H9 (cell line): Measurements from ENCODE around the gene PEPD. TPM values are rescaled to one million over a fixed set of nuclear protein-coding genes. Genes with fewer than 3 reads are reported as not detected.

ENCODE experiments used
- DNase-seq: peaks from one replicate; pipeline ENCODE4 v3.0.0-alpha.2; 2017
- H2AFZ ChIP-seq: one replicate; pipeline ENCODE4 v1.6.1; 2013; ENCODE audit warnings: mild to moderate bottlenecking, low read length, control low read depth, moderate library complexity
- H2AK5ac ChIP-seq: 2 replicates; pipeline ENCODE4 v1.6.1; 2013; ENCODE audit warnings: low read length, control low read depth, mixed read lengths; ENCODE audit not compliant: insufficient read length
- H2BK120ac ChIP-seq: one replicate; pipeline ENCODE4 v1.6.1; 2013; ENCODE audit warnings: low read depth, mild to moderate bottlenecking, low read length, control low read depth, inconsistent platforms; ENCODE audit not compliant: poor library complexity, severe bottlenecking
- H2BK12ac ChIP-seq: 2 replicates; pipeline ENCODE4 v1.6.1; 2013; ENCODE audit warnings: low read length, control low read depth, mixed read lengths, low read depth; ENCODE audit not compliant: insufficient read length
- H2BK15ac ChIP-seq: 2 replicates; pipeline ENCODE4 v1.6.1; 2013; ENCODE audit warnings: low read depth, low read length, control low read depth
- H2BK20ac ChIP-seq: one replicate; pipeline ENCODE4 v1.6.1; 2013; ENCODE audit warnings: low read depth, mild to moderate bottlenecking, low read length, control low read depth, inconsistent platforms; ENCODE audit not compliant: poor library complexity, severe bottlenecking
- H2BK5ac ChIP-seq: 2 replicates; pipeline ENCODE4 v1.6.1; 2013; ENCODE audit warnings: low read length, control low read depth, mixed read lengths; ENCODE audit not compliant: insufficient read length
- H3K14ac ChIP-seq: 2 replicates; pipeline ENCODE4 v1.6.1; 2013; ENCODE audit warnings: low read length, control low read depth; ENCODE audit not compliant: insufficient read depth
- H3K18ac ChIP-seq: 2 replicates; pipeline ENCODE4 v1.6.1; 2013; ENCODE audit warnings: low read depth, mild to moderate bottlenecking, mixed read lengths, low read length, control low read depth; ENCODE audit not compliant: insufficient read length
- H3K23ac ChIP-seq: 2 replicates; pipeline ENCODE4 v1.6.1; 2013; ENCODE audit warnings: low read length, control low read depth, mixed read lengths, low read depth; ENCODE audit not compliant: insufficient read length
- H3K23me2 ChIP-seq: 2 replicates; pipeline ENCODE4 v1.6.1; 2013; ENCODE audit warnings: low read depth, mild to moderate bottlenecking, mixed read lengths, low read length, control low read depth; ENCODE audit not compliant: insufficient read length, poor library complexity, severe bottlenecking
- H3K27ac ChIP-seq: 2 replicates; pipeline ENCODE4 v1.5.1; 2013; ENCODE audit warnings: low read length, control low read depth, mixed read lengths, low read depth; ENCODE audit not compliant: insufficient read length
- H3K27me3 ChIP-seq: 2 replicates; pipeline ENCODE4 v1.6.1; 2013; ENCODE audit warnings: low read length, control low read depth, inconsistent platforms; ENCODE audit not compliant: insufficient read depth
- H3K4ac ChIP-seq: 2 replicates; pipeline ENCODE4 v1.6.1; 2013; ENCODE audit warnings: low read depth, mild to moderate bottlenecking, control low read depth, inconsistent platforms, low read length, moderate library complexity
- H3K4me1 ChIP-seq: 2 replicates; pipeline ENCODE4 v1.6.1; 2013; ENCODE audit warnings: low read length, control low read depth, inconsistent platforms; ENCODE audit not compliant: insufficient read depth
- H3K4me2 ChIP-seq: 2 replicates; pipeline ENCODE4 v1.6.1; 2013; ENCODE audit warnings: low read length, control low read depth, mixed read lengths; ENCODE audit not compliant: insufficient read length, insufficient read depth
- H3K56ac ChIP-seq: 2 replicates; pipeline ENCODE4 v1.6.1; 2013; ENCODE audit warnings: low read depth, mild to moderate bottlenecking, mixed read lengths, low read length, control low read depth; ENCODE audit not compliant: insufficient read length
- H3K79me1 ChIP-seq: 2 replicates; pipeline ENCODE4 v1.6.1; 2013; ENCODE audit warnings: low read depth, mild to moderate bottlenecking, moderate library complexity, low read length, control low read depth, inconsistent platforms; ENCODE audit not compliant: insufficient read depth, poor library complexity, severe bottlenecking
- H3K79me2 ChIP-seq: 2 replicates; pipeline ENCODE4 v1.6.1; 2013; ENCODE audit warnings: low read length, control low read depth, inconsistent platforms; ENCODE audit not compliant: insufficient read depth
- H3K9ac ChIP-seq: 2 replicates; pipeline ENCODE4 v1.6.1; 2013; ENCODE audit warnings: low read length, control low read depth, mixed read lengths; ENCODE audit not compliant: insufficient read length; ENCODE audit errors: extremely low read depth
- H3K9me3 ChIP-seq: one replicate; pipeline ENCODE4 v1.6.1; 2013; ENCODE audit warnings: low read depth, low read length, inconsistent platforms; ENCODE audit not compliant: control insufficient read depth
- H3T11ph ChIP-seq: one replicate; pipeline ENCODE4 v1.6.1; 2013; ENCODE audit warnings: mild to moderate bottlenecking, low read length, control low read depth, inconsistent platforms
- H4K20me1 ChIP-seq: one replicate; pipeline ENCODE4 v1.6.1; 2013; ENCODE audit not compliant: control insufficient read depth, insufficient read length, insufficient read depth
- H4K5ac ChIP-seq: 2 replicates; pipeline ENCODE4 v1.6.1; 2013; ENCODE audit warnings: low read depth, mild to moderate bottlenecking, mixed read lengths, low read length, control low read depth; ENCODE audit not compliant: insufficient read length
- H4K8ac ChIP-seq: replicated peaks from 2 replicates; pipeline ENCODE4 v1.6.1; 2013; ENCODE audit warnings: low read length, control low read depth, mixed read lengths, low read depth; ENCODE audit not compliant: insufficient read length
- H4K91ac ChIP-seq: 2 replicates; pipeline ENCODE4 v1.6.1; 2013; ENCODE audit warnings: low read depth, mild to moderate bottlenecking, moderate library complexity, mixed read lengths, low read length, control low read depth; ENCODE audit not compliant: insufficient read length
- H3K27ac Mint-ChIP-seq, 3 experiments: 2 replicates in 2 of 3; 3 replicates in 1 of 3; pipeline ENCODE4 v1.8.0; 2020 to 2021; ENCODE audit warnings: mixed read lengths in 3 of 3, mild to moderate bottlenecking in 1 of 3, moderate library complexity in 1 of 3
- H3K27me3 Mint-ChIP-seq: 2 replicates; pipeline ENCODE4 v1.8.0; 2021; ENCODE audit warnings: low read depth, mild to moderate bottlenecking, moderate library complexity, mixed read lengths
- H3K36me3 Mint-ChIP-seq, 3 experiments: 2 replicates in 2 of 3; 3 replicates in 1 of 3; pipeline ENCODE4 v1.8.0; 2020 to 2021; ENCODE audit warnings: low read depth in 3 of 3, mixed read lengths in 3 of 3; ENCODE audit not compliant: insufficient read depth in 1 of 3
- H3K4me1 Mint-ChIP-seq, 2 experiments: 2 replicates each; pipeline ENCODE4 v1.8.0; 2020; ENCODE audit warnings: mixed read lengths in 2 of 2
- H3K4me3 Mint-ChIP-seq, 2 experiments: 2 replicates in 1 of 2; 3 replicates in 1 of 2; pipeline ENCODE4 v1.8.0; 2020 to 2021; ENCODE audit warnings: mild to moderate bottlenecking in 2 of 2, mixed read lengths in 2 of 2, moderate library complexity in 1 of 2
- H3K9me3 Mint-ChIP-seq, 2 experiments: 2 replicates in 1 of 2; 3 replicates in 1 of 2; pipeline ENCODE4 v1.8.0; 2020; ENCODE audit warnings: mild to moderate bottlenecking in 2 of 2, mixed read lengths in 2 of 2, moderate library complexity in 1 of 2
- WGBS: extraction: QIAGEN DNeasy Blood & Tissue Kit; methylation state at CpG from one replicate; pipeline ENCODE4 v1.1.7; 2013; ENCODE audit warnings: missing lambda C conversion rate, low lambda C conversion rate, mixed read lengths; ENCODE audit not compliant: insufficient read length; ENCODE audit errors: extremely low coverage; 5-methylcytosine and 5-hydroxymethylcytosine counted together
- total RNA-seq: library from RNA; stranded (reverse); gene quantifications from 2 replicates; pipeline ENCODE4 v1.2.1, GENCODE V29; 2021
- TF ChIP-seq, protein P1 (sequence below): fragments of 200-600 bp; sonication (generic); conservative IDR thresholded peaks from 3 replicates; pipeline ENCODE4 v1.8.0; 2021; ENCODE audit warnings: antibody characterized with exemption, mild to moderate bottlenecking

PEPD gene
- total RNA-seq, 1 experiment from 2014 or later = 52.8 TPM

DNA sequence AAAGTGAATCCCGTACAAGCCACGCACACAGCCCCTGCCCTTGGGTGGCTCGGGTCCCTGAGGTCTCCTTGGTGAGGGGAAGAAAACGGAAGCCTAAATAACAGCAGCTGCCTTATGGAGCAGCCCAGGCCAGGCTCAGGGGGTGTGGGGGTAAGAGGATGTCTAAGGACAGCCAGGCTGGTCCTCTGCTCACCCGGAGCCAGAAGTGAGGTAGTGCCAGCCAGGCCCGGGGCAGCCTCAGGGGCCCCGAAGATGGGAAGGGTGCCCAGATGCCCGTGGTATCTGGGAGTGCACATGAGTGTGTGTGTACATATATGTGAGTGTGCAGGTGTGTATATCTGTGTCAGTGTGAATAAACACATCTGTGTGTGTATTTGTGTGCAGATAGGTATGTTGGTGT is 38.4 kb upstream of the PEPD start:
- Histone ChIP-seq H4K8ac (no peak overlapping the region), H3T11ph (no peak overlapping the region), H3K14ac (no peak overlapping the region), H4K5ac (no peak overlapping the region), H2BK15ac (no peak overlapping the region), H2AFZ (no peak overlapping the region), H2BK12ac (no peak overlapping the region), H3K9ac (no peak overlapping the region), H3K23me2 (no peaks in the 10 kb centered on the region), H4K20me1 (no peaks in the 10 kb centered on the region), H3K9me3 (no peaks in the 10 kb centered on the region), H3K4me1 (no peaks in the 10 kb centered on the region), H2BK120ac (no peak overlapping the region), H3K79me2 (no peaks in the 10 kb centered on the region), H4K91ac (no peak overlapping the region), H3K4me2 (no peak overlapping the region), H2BK20ac (no peak overlapping the region), H3K56ac (no peak overlapping the region), H3K27me3 (no peaks in the 10 kb centered on the region), H3K18ac (no peak overlapping the region), H2AK5ac (no peak overlapping the region), H3K4ac (no peak overlapping the region), H3K23ac (no peak overlapping the region), H3K27ac (no peak overlapping the region), H3K79me1 (no peaks in the 10 kb centered on the region), H2BK5ac (no peak overlapping the region)
- H3K27ac Mint-ChIP-seq = no peak overlapping the region
- TF ChIP-seq, protein P1, sequence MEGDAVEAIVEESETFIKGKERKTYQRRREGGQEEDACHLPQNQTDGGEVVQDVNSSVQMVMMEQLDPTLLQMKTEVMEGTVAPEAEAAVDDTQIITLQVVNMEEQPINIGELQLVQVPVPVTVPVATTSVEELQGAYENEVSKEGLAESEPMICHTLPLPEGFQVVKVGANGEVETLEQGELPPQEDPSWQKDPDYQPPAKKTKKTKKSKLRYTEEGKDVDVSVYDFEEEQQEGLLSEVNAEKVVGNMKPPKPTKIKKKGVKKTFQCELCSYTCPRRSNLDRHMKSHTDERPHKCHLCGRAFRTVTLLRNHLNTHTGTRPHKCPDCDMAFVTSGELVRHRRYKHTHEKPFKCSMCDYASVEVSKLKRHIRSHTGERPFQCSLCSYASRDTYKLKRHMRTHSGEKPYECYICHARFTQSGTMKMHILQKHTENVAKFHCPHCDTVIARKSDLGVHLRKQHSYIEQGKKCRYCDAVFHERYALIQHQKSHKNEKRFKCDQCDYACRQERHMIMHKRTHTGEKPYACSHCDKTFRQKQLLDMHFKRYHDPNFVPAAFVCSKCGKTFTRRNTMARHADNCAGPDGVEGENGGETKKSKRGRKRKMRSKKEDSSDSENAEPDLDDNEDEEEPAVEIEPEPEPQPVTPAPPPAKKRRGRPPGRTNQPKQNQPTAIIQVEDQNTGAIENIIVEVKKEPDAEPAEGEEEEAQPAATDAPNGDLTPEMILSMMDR = no peak
- no peak for DNase-seq
- no peaks in the 10 kb centered on the region for H3K9me3 Mint-ChIP-seq
- H3K36me3 Mint-ChIP-seq = no peaks in the 10 kb centered on the region
- H3K4me1 Mint-ChIP-seq = peaks cover 6 to 8% of the 10 kb centered on the region in 2 experiments; a peak in 3 of 4 replicates
- no peak overlapping the region for H3K4me3 Mint-ChIP-seq
- H3K27me3 Mint-ChIP-seq = peaks cover 7% of the 10 kb centered on the region
- no CpG with 5 or more reads among the region's 8 CpGs for WGBS
